ENCODE results near the gene SAMD9L.

The SAMD9L gene

DNA sequence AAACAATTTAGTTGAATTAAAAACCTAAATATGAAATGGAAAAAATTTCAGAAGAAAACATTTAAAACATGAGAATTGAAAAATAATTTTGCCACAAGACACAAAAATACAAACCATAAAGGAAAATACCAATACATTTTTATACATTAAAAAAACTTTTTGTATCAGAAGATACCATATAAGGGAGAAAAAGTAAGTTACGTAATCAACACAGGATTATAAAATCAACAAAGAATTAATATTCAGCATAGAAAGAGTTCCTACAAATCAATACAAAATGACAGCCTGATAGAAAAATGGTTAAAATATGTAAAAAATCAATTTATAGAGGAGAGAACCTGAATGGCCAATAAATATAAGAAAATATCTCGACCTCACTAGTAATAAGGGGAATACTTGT, 16.6 kb upstream of the SAMD9L start:
- no peaks in the 10 kb centered on the region for H3F3A ChIP-seq (ENCODE audit: insufficient read depth)
- H3K79me2 ChIP-seq (ENCODE audit: insufficient read depth, low read length): no peaks in the 10 kb centered on the region
- H2AFZ ChIP-seq (ENCODE audit: low read depth, low read length, severe bottlenecking): no peak overlapping the region
- no peaks in the 10 kb centered on the region for H3K27me3 ChIP-seq (ENCODE audit: low read length)
- peaks cover 4% of the 10 kb centered on the region; the same call in 1 of the 2 replicates for H3K36me3 ChIP-seq (ENCODE audit: low read length)
- no peak overlapping the region for H3K9ac ChIP-seq (ENCODE audit: low read length)
- no peaks in the 10 kb centered on the region for H3K9me2 ChIP-seq (replicated peaks; ENCODE audit: insufficient read depth, low read length)
- H3K27ac ChIP-seq (ENCODE audit: low read depth, low read length): no peak overlapping the region
- no peak overlapping the region for H3K4me3 ChIP-seq (ENCODE audit: insufficient read depth, low read length, poor library complexity, severe bottlenecking)
- H3K9me3 ChIP-seq (ENCODE audit: insufficient read depth, low read length): peaks cover 17% of the 10 kb centered on the region; the same call in 1 of the 2 replicates
- no peak for TF ChIP-seq EZH2phosphoT487 (conservative IDR thresholded peaks at IDR 0.05; ENCODE audit: low read length)
- TF ChIP-seq, protein P1, sequence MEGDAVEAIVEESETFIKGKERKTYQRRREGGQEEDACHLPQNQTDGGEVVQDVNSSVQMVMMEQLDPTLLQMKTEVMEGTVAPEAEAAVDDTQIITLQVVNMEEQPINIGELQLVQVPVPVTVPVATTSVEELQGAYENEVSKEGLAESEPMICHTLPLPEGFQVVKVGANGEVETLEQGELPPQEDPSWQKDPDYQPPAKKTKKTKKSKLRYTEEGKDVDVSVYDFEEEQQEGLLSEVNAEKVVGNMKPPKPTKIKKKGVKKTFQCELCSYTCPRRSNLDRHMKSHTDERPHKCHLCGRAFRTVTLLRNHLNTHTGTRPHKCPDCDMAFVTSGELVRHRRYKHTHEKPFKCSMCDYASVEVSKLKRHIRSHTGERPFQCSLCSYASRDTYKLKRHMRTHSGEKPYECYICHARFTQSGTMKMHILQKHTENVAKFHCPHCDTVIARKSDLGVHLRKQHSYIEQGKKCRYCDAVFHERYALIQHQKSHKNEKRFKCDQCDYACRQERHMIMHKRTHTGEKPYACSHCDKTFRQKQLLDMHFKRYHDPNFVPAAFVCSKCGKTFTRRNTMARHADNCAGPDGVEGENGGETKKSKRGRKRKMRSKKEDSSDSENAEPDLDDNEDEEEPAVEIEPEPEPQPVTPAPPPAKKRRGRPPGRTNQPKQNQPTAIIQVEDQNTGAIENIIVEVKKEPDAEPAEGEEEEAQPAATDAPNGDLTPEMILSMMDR (IDR thresholded peaks at IDR 0.05; ENCODE audit: insufficient read depth, low read length, poor library complexity, severe bottlenecking): no peak
- no peaks in the 10 kb centered on the region; the same call in 1 of the 2 replicates for H4K20me1 ChIP-seq (ENCODE audit: low read depth, low read length)
- H3K4me2 ChIP-seq (ENCODE audit: low read depth, low read length, poor library complexity, severe bottlenecking): no peak overlapping the region

- TF ChIP-seq EZH2phosphoT487 (conservative IDR thresholded peaks at IDR 0.05; ENCODE audit: low read length): no peak
- TF ChIP-seq, protein P1 (IDR thresholded peaks at IDR 0.05; ENCODE audit: insufficient read depth, low read length, poor library complexity, severe bottlenecking): no peak
- Histone ChIP-seq H3K9ac (ENCODE audit: low read length) (no peak overlapping the region), H3F3A (ENCODE audit: insufficient read depth) (no peaks in the 10 kb centered on the region)
Observed at GRCh38 chr7:93161181-93161762, 13.1 kb upstream of the SAMD9L start.

GRCh38 chr7:93160410-93160809, 12.2 kb upstream of the SAMD9L start:
- H3K4me3 ChIP-seq (ENCODE audit: insufficient read depth, low read length, poor library complexity, severe bottlenecking): no peak overlapping the region
- H4K20me1 ChIP-seq (ENCODE audit: low read depth, low read length): no peaks in the 10 kb centered on the region; the same call in 1 of the 2 replicates
- no peak overlapping the region for H2AFZ ChIP-seq (ENCODE audit: low read depth, low read length, severe bottlenecking)
- H3K27ac ChIP-seq (ENCODE audit: low read depth, low read length): no peak overlapping the region
- H3K9ac ChIP-seq (ENCODE audit: low read length): no peak overlapping the region
- peaks cover 4% of the 10 kb centered on the region; the same call in 1 of the 2 replicates for H3K36me3 ChIP-seq (ENCODE audit: low read length)
- peaks cover 17% of the 10 kb centered on the region; the same call in 1 of the 2 replicates for H3K9me3 ChIP-seq (ENCODE audit: insufficient read depth, low read length)
- no peaks in the 10 kb centered on the region for H3K79me2 ChIP-seq (ENCODE audit: insufficient read depth, low read length)
- H3K27me3 ChIP-seq (ENCODE audit: low read length): no peaks in the 10 kb centered on the region
- H3F3A ChIP-seq (ENCODE audit: insufficient read depth): no peaks in the 10 kb centered on the region
- TF ChIP-seq, protein P1 (IDR thresholded peaks at IDR 0.05; ENCODE audit: insufficient read depth, low read length, poor library complexity, severe bottlenecking): no peak
- TF ChIP-seq EZH2phosphoT487 (conservative IDR thresholded peaks at IDR 0.05; ENCODE audit: low read length): no peak
- no peaks in the 10 kb centered on the region for H3K9me2 ChIP-seq (replicated peaks; ENCODE audit: insufficient read depth, low read length)
- no peak overlapping the region for H3K4me2 ChIP-seq (ENCODE audit: low read depth, low read length, poor library complexity, severe bottlenecking)

More at GRCh38 chr7:93161181-93161762, 13.1 kb upstream of the SAMD9L start:
- H3K27me3 ChIP-seq (ENCODE audit: low read length): no peaks in the 10 kb centered on the region
- H3K27ac ChIP-seq (ENCODE audit: low read depth, low read length): no peak overlapping the region
- no peak overlapping the region for H3K4me2 ChIP-seq (ENCODE audit: low read depth, low read length, poor library complexity, severe bottlenecking)
- peaks cover 4% of the 10 kb centered on the region; the same call in 1 of the 2 replicates for H3K36me3 ChIP-seq (ENCODE audit: low read length)
- no peaks in the 10 kb centered on the region for H3K9me2 ChIP-seq (replicated peaks; ENCODE audit: insufficient read depth, low read length)
- H3K9me3 ChIP-seq (ENCODE audit: insufficient read depth, low read length): peaks cover 17% of the 10 kb centered on the region; the same call in 1 of the 2 replicates
- H3K4me3 ChIP-seq (ENCODE audit: insufficient read depth, low read length, poor library complexity, severe bottlenecking): no peak overlapping the region
- no peak overlapping the region for H2AFZ ChIP-seq (ENCODE audit: low read depth, low read length, severe bottlenecking)
- no peaks in the 10 kb centered on the region for H3K79me2 ChIP-seq (ENCODE audit: insufficient read depth, low read length)
- H4K20me1 ChIP-seq (ENCODE audit: low read depth, low read length): no peaks in the 10 kb centered on the region; the same call in 1 of the 2 replicates
